Fibroblast of lung (primary cell): Measurements from ENCODE around the gene FOXL2NB. TPM values are rescaled to one million over a fixed set of nuclear protein-coding genes. Genes with fewer than 3 reads are reported as not detected.

Experiments used
- DNase-seq, 2 donors: peaks; one replicate each; pipeline versions ENCODE4 v3.0.0 to v3.0.0-alpha.2; 2010; ENCODE audit warnings: low read depth in 2 of 2
- H2AFZ ChIP-seq: 2 replicates; pipeline ENCODE4 v1.5.1; 2012; ENCODE audit warnings: low read length, control low read depth, inconsistent platforms
- H3K27ac ChIP-seq: 2 replicates; pipeline ENCODE4 v1.5.1; 2011; ENCODE audit warnings: low read length, control low read depth; ENCODE audit not compliant: insufficient read depth
- H3K27me3 ChIP-seq: 2 replicates; pipeline ENCODE4 v1.5.1; 2011; ENCODE audit warnings: mild to moderate bottlenecking, low read length; ENCODE audit not compliant: control insufficient read depth, insufficient read depth
- H3K36me3 ChIP-seq: 2 replicates; pipeline ENCODE4 v1.5.1; 2011; ENCODE audit warnings: low read length; ENCODE audit not compliant: control insufficient read depth, insufficient read depth
- H3K4me1 ChIP-seq: 2 replicates; pipeline ENCODE4 v1.5.1; 2011; ENCODE audit warnings: low read length; ENCODE audit not compliant: control insufficient read depth, insufficient read depth; ENCODE audit errors: extremely low read depth
- H3K4me2 ChIP-seq: 2 replicates; pipeline ENCODE4 v1.5.1; 2011; ENCODE audit warnings: low read length, control low read depth; ENCODE audit not compliant: insufficient read depth; ENCODE audit errors: extremely low read depth
- H3K4me3 ChIP-seq, 4 experiments: fragments of 200-600 bp in 1 of 4; sonication (generic) in 1 of 4; replicated peaks in 1 of 4; 2 replicates each; pipeline ENCODE4 v1.5.1; 2011 to 2016; ENCODE audit warnings: low read length in 4 of 4, low read depth in 3 of 4, mild to moderate bottlenecking in 3 of 4, control low read depth in 2 of 4, inconsistent platforms in 1 of 4, mixed read lengths in 1 of 4; ENCODE audit not compliant: insufficient read depth in 1 of 4; ENCODE audit errors: control extremely low read depth in 1 of 4
- H3K79me2 ChIP-seq: 2 replicates; pipeline ENCODE4 v1.5.1; 2012; ENCODE audit warnings: mild to moderate bottlenecking, low read length, inconsistent platforms; ENCODE audit not compliant: control insufficient read depth, insufficient read depth
- H3K9ac ChIP-seq: 2 replicates; pipeline ENCODE4 v1.5.1; 2011; ENCODE audit warnings: mild to moderate bottlenecking, low read length, control low read depth; ENCODE audit not compliant: insufficient read depth
- H3K9me3 ChIP-seq: 2 replicates; pipeline ENCODE4 v1.5.1; 2012; ENCODE audit warnings: low read depth, low read length; ENCODE audit not compliant: control insufficient read depth, insufficient read depth
- H4K20me1 ChIP-seq: 2 replicates; pipeline ENCODE4 v1.5.1; 2011; ENCODE audit warnings: low read length; ENCODE audit not compliant: control insufficient read depth, insufficient read depth; ENCODE audit errors: extremely low read depth
- EZH2 ChIP-seq: IDR thresholded peaks from 2 replicates; pipeline ENCODE4 v1.5.1; 2012; ENCODE audit warnings: low read length, control low read depth, mild to moderate bottlenecking; ENCODE audit errors: missing control alignments
- polyA plus RNA-seq, 2 donors: library from polyadenylated mRNA; depleted of rRNA in 1 of 2; stranded (reverse) in 1 of 2; unstranded in 1 of 2; fragments of >200 nt; gene quantifications; 2 replicates each; pipeline ENCODE4 v1.2.1, GENCODE V29; 2011 to 2012; ENCODE audit warnings: missing spikeins in 1 of 2
- total RNA-seq: library from RNA; depleted of rRNA; stranded (reverse); fragments of >200 nt; gene quantifications from 2 replicates; pipeline ENCODE4 v1.2.1, GENCODE V29; 2014
- TF ChIP-seq, protein P1 (sequence below), 2 donors: IDR thresholded peaks in 1 of 2; conservative IDR thresholded peaks in 1 of 2; 1 replicate in 1 of 2; 2 replicates in 1 of 2; pipeline ENCODE4 v1.5.1; 2011 to 2012; ENCODE audit warnings: low read length in 2 of 2, control low read depth in 1 of 2, inconsistent platforms in 1 of 2, low read depth in 1 of 2, mild to moderate bottlenecking in 1 of 2

Gene FOXL2NB
- total and polyA plus RNA-seq, 2 donors (not counting 1 experiment from before 2014, with no cell fraction given) = not detected

DNA sequence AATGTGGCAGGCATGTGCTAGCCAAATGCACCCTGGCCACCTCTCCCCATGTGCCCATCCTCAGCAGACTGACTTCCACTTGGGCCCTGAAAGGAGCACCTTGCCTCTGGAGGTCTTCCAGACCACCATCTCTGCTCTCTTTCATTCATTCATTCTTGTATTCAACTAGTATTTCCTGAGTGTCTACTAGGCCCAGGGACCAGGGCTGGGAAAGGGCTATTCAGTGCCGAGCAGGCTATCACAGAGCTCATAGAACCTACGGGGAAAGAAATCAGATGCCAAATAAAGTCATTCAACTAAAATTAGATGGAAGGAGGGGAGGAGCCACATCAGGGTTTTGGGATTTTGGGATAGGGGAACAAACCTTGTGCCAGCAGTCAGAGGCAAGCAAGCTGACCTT lies 40.2 kb downstream of the FOXL2NB start:
- no peak for TF ChIP-seq EZH2
- TF ChIP-seq, protein P1, sequence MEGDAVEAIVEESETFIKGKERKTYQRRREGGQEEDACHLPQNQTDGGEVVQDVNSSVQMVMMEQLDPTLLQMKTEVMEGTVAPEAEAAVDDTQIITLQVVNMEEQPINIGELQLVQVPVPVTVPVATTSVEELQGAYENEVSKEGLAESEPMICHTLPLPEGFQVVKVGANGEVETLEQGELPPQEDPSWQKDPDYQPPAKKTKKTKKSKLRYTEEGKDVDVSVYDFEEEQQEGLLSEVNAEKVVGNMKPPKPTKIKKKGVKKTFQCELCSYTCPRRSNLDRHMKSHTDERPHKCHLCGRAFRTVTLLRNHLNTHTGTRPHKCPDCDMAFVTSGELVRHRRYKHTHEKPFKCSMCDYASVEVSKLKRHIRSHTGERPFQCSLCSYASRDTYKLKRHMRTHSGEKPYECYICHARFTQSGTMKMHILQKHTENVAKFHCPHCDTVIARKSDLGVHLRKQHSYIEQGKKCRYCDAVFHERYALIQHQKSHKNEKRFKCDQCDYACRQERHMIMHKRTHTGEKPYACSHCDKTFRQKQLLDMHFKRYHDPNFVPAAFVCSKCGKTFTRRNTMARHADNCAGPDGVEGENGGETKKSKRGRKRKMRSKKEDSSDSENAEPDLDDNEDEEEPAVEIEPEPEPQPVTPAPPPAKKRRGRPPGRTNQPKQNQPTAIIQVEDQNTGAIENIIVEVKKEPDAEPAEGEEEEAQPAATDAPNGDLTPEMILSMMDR (conservative IDR thresholded peaks at IDR 0.05 in 1 of 2, IDR thresholded peaks at IDR 0.05 in 1 of 2; ENCODE audit: low read depth in 1 of 2, low read length in 2 of 2) = no peak
- Histone ChIP-seq H3K36me3 (no peaks in the 10 kb centered on the region), H2AFZ (no peak overlapping the region), H3K4me3 (no peak overlapping the region), H3K4me2 (no peak overlapping the region), H3K4me1 (no peaks in the 10 kb centered on the region), H3K9me3 (no peaks in the 10 kb centered on the region), H3K27me3 (no peaks in the 10 kb centered on the region), H3K79me2 (no peaks in the 10 kb centered on the region), H3K27ac (no peak overlapping the region), H4K20me1 (no peaks in the 10 kb centered on the region), H3K9ac (no peak overlapping the region)
- no peak for DNase-seq

DNA sequence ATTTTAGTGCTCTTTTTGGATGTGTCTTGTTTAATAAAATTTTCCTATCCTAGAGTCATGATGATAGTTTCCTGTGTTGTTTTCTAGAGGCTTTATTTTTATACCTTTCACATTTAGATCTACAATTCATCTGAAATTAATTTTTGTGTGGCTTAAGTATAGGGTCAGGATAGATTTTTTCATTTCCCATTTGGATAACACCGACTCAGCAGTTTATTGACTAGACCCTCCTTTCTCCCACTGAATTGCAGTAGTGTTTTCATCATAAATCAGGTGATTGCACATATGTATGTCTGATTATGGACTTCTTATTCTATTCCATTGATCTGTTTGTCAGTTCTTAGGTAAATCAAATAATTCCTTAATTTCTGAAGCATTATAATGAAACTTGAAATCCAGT lies 48.7 kb downstream of the FOXL2NB start:
- DNase-seq = no peak
- no peaks in the 10 kb centered on the region for H3K36me3 ChIP-seq
- H4K20me1 ChIP-seq = no peaks in the 10 kb centered on the region
- H3K4me2 ChIP-seq = no peak overlapping the region
- H3K27ac ChIP-seq = no peak overlapping the region
- TF ChIP-seq, protein P1 (conservative IDR thresholded peaks at IDR 0.05 in 1 of 2, IDR thresholded peaks at IDR 0.05 in 1 of 2; ENCODE audit: low read depth in 1 of 2, low read length in 2 of 2) = no peak
- no peak for TF ChIP-seq EZH2
- H3K4me1 ChIP-seq = no peaks in the 10 kb centered on the region
- H3K27me3 ChIP-seq = no peaks in the 10 kb centered on the region
- no peaks in the 10 kb centered on the region for H3K9me3 ChIP-seq
- no peaks in the 10 kb centered on the region for H3K79me2 ChIP-seq
- no peak overlapping the region for H2AFZ ChIP-seq
- H3K4me3 ChIP-seq = no peak overlapping the region
- H3K9ac ChIP-seq = no peak overlapping the region

Other genes starting within 250 kb of the FOXL2NB start
- gene PIK3CB, start 112.3 kb upstream of the FOXL2NB start, total RNA-seq = 9.2 and 17.0 TPM in 2 replicates
- gene PIK3CB, start 112.3 kb upstream of the FOXL2NB start, polyA plus RNA-seq = 12.4 and 18.2 TPM in 2 replicates
- gene FOXL2, start 80 bp upstream of the FOXL2NB start, total RNA-seq = under 0.01 TPM in 2 replicates
- 0.02 and 0.03 TPM in 2 replicates for gene FOXL2, start 80 bp upstream of the FOXL2NB start, polyA plus RNA-seq
- gene PRR23A, start 59.1 kb downstream of the FOXL2NB start, total RNA-seq = not detected in 2 replicates
- not detected in 2 replicates for gene PRR23A, start 59.1 kb downstream of the FOXL2NB start, polyA plus RNA-seq
- gene PRR23B, start 73.7 kb downstream of the FOXL2NB start, total RNA-seq = not detected in 2 replicates
- not detected in 2 replicates for gene PRR23B, start 73.7 kb downstream of the FOXL2NB start, polyA plus RNA-seq
- gene PRR23C, start 97.7 kb downstream of the FOXL2NB start, total RNA-seq = not detected in 2 replicates
- gene PRR23C, start 97.7 kb downstream of the FOXL2NB start, polyA plus RNA-seq = not detected in 2 replicates